Measurements from ENCODE around the gene CDY2B. TPM values are rescaled to one million over a fixed set of nuclear protein-coding genes. Genes with fewer than 3 reads are reported as not detected.
"Not testable (repeated sequence)": the region's sequence is repeated elsewhere in the genome, so short reads cannot be mapped to it uniquely, and the experiment has no call there.

Gene CDY2B, protein sequence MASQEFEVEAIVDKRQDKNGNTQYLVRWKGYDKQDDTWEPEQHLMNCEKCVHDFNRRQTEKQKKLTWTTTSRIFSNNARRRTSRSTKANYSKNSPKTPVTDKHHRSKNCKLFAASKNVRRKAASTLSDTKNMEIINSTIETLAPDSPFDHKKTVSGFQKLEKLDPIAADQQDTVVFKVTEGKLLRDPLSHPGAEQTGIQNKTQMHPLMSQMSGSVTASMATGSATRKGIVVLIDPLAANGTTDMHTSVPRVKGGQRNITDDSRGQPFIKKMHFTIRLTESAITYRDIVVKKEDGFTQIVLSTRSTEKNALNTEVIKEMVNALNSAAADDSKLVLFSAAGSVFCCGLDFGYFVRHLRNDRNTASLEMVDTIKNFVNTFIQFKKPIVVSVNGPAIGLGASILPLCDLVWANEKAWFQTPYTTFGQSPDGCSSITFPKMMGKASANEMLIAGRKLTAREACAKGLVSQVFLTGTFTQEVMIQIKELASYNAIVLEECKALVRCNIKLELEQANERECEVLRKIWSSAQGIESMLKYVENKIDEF
- not detected in 2 replicates for total RNA-seq (2022)
- not detected for Bru-seq, nascent RNA
- BruChase-seq, experiment 1, labeled RNA remaining after a 6-hour chase = not detected
- BruChase-seq, experiment 2, labeled RNA remaining after a 2-hour chase = not detected
- long read RNA-seq = 0 reads

DNA sequence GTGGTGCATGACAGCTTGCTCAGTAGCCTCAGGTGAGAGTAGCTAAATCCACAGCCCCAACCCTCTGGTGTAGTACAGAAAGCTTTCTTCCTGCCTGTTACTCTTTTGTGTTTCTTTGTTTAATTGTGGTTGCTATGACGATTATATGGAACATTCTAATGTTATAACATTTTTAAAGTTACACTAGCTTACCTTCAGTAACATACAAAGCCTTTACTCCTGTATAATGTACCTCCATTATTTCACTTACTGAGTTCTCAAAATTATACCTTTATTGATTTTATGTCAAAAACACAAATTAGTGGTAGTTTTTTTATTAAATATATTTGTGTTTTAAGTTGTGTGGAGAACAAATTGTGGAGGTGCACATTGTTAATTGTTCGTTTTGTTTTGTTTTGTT, at the start of gene CDY2B:
Gene CDY2B (minus strand): TSS at position 101 of the 400 bp plus-strand sequence. CDS start 328 bp downstream, outside the sequence.
- H3K9me3 Mint-ChIP-seq (ENCODE audit: unreplicated experiment); H3K36me3 Mint-ChIP-seq (ENCODE audit: insufficient read depth, unreplicated experiment); H3K27ac Mint-ChIP-seq (ENCODE audit: low read depth, unreplicated experiment); DNase-seq (ENCODE audit: unreplicated experiment); H3K4me3 Mint-ChIP-seq (ENCODE audit: unreplicated experiment); intact Hi-C loops (cut with micrococcal nuclease); POLR2A ChIA-PET; H3K27me3 Mint-ChIP-seq (ENCODE audit: insufficient read depth, unreplicated experiment); CTCF ChIA-PET; BruUV-seq (replicated peaks); H3K4me1 Mint-ChIP-seq (ENCODE audit: insufficient read depth, unreplicated experiment): not testable (repeated sequence)

DNA sequence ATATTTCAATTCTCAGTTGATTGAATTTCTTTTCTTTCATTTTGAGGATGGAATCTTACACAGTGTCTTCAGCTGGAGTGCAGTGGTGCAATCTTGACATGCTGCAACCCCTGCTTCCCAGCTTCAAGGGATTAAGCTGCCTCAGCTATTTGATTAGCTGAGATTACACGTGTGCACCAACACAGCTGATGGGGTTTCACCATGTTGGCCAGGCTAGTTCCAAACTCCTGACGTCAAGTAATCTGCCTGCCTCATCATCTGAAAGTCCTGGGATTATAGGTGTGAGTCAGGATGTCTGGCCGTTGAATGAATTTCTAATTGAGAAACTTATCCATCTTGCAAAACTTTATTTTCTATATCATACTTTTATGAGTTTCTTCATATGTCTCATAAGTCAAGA, 28.0 kb upstream of the CDY2B start:
- DNase-seq (ENCODE audit: unreplicated experiment); H3K9me3 Mint-ChIP-seq (ENCODE audit: unreplicated experiment); H3K27me3 Mint-ChIP-seq (ENCODE audit: insufficient read depth, unreplicated experiment); H3K27ac Mint-ChIP-seq (ENCODE audit: low read depth, unreplicated experiment); POLR2A ChIA-PET; CTCF ChIA-PET; intact Hi-C loops (cut with micrococcal nuclease); H3K4me3 Mint-ChIP-seq (ENCODE audit: unreplicated experiment); H3K36me3 Mint-ChIP-seq (ENCODE audit: insufficient read depth, unreplicated experiment); H3K4me1 Mint-ChIP-seq (ENCODE audit: insufficient read depth, unreplicated experiment); BruUV-seq (replicated peaks): not testable (repeated sequence)

DNA sequence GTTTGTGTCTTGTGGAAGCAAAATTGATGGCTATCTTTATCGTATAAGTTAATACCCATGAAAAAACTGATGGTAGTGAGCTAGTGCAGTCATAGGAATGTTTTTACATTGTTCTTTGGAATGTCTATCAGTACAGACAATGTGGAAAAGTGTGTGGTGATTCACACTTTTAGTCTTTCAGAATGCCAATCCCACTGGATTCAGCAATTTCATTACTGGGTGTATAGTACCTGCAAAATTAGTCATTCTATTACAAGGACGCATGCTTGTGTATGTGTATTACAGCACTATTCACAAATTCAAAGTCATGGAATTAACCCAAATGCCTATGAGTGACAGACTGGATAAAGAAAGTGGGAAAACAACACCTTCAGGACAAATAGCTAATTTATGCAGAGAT, 27.3 kb upstream of the CDY2B start:
- H3K27me3 Mint-ChIP-seq (ENCODE audit: insufficient read depth, unreplicated experiment); H3K4me3 Mint-ChIP-seq (ENCODE audit: unreplicated experiment); H3K4me1 Mint-ChIP-seq (ENCODE audit: insufficient read depth, unreplicated experiment); POLR2A ChIA-PET; H3K27ac Mint-ChIP-seq (ENCODE audit: low read depth, unreplicated experiment); H3K9me3 Mint-ChIP-seq (ENCODE audit: unreplicated experiment); BruUV-seq (replicated peaks); H3K36me3 Mint-ChIP-seq (ENCODE audit: insufficient read depth, unreplicated experiment); intact Hi-C loops (cut with micrococcal nuclease); DNase-seq (ENCODE audit: unreplicated experiment); CTCF ChIA-PET: not testable (repeated sequence)

DNA sequence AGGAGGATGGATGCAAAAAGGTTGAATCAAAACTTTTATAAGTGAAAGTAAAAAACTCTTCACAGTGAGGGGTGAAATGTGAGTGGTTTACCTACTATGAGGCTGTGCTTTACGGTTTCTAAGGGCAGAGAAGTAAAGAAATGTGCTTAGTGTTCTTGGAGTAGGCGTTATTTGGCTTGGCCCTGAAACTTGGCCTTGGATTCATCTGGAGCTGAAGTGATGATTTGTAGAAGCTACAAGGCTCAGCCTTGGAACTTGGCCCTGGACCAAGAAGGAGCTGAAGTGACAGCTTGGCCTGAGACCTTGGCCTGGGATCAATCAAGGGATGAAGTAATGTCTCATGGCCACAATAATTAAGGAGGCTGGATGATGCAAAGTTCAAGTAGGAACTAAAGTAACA, 1.7 kb upstream of the CDY2B start:
- H3K4me1 Mint-ChIP-seq (ENCODE audit: insufficient read depth, unreplicated experiment); H3K4me3 Mint-ChIP-seq (ENCODE audit: unreplicated experiment); POLR2A ChIA-PET; CTCF ChIA-PET; H3K9me3 Mint-ChIP-seq (ENCODE audit: unreplicated experiment); BruUV-seq (replicated peaks); H3K36me3 Mint-ChIP-seq (ENCODE audit: insufficient read depth, unreplicated experiment); intact Hi-C loops (cut with micrococcal nuclease); H3K27ac Mint-ChIP-seq (ENCODE audit: low read depth, unreplicated experiment); H3K27me3 Mint-ChIP-seq (ENCODE audit: insufficient read depth, unreplicated experiment); DNase-seq (ENCODE audit: unreplicated experiment): not testable (repeated sequence)

DNA sequence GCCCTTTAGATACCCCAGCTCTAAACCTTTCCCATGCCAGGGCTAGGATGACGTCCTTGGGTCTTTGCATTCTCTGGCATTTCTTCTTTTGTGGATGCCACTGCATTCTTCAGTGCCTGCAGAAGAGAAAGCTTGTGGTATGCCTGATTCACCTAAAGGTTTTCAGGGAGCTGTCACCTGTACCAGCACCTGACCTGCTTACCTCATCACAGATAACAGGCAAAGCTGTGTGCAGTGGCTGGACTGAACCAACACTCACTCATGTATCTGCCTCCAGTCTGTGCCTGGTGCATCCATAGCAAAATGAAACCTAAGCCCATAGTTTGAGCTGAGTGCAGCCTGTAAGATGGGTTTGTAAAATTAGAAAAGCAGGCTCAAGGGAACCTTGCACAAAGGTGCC, 3.3 kb downstream of the CDY2B start:
- H3K9me3 Mint-ChIP-seq (ENCODE audit: unreplicated experiment); CTCF ChIA-PET; intact Hi-C loops (cut with micrococcal nuclease); H3K27ac Mint-ChIP-seq (ENCODE audit: low read depth, unreplicated experiment); POLR2A ChIA-PET; H3K4me3 Mint-ChIP-seq (ENCODE audit: unreplicated experiment); H3K36me3 Mint-ChIP-seq (ENCODE audit: insufficient read depth, unreplicated experiment); BruUV-seq (replicated peaks); H3K27me3 Mint-ChIP-seq (ENCODE audit: insufficient read depth, unreplicated experiment); DNase-seq (ENCODE audit: unreplicated experiment); H3K4me1 Mint-ChIP-seq (ENCODE audit: insufficient read depth, unreplicated experiment): not testable (repeated sequence)

DNA sequence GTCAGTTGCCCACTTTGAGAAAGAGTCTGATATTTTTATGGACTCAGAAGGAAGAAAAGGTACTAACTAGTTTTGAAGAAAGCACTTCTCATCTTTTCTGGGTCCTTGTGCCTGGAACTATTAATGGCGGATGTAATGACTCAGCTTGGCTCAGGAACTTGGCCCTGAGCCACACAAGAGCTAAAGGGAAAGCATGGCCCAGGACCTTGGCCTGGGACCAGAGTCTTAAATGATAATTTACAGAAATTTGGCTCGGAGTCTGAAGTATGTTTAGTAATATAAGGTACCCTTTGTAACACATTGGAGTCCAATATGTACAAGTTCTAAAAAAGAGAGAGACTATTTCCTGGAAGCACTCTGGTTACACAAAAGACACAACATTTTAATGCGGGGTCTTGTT, 4.6 kb downstream of the CDY2B start:
- intact Hi-C loops (cut with micrococcal nuclease); H3K9me3 Mint-ChIP-seq (ENCODE audit: unreplicated experiment); DNase-seq (ENCODE audit: unreplicated experiment); POLR2A ChIA-PET; BruUV-seq (replicated peaks); H3K4me3 Mint-ChIP-seq (ENCODE audit: unreplicated experiment); CTCF ChIA-PET; H3K4me1 Mint-ChIP-seq (ENCODE audit: insufficient read depth, unreplicated experiment); H3K27me3 Mint-ChIP-seq (ENCODE audit: insufficient read depth, unreplicated experiment); H3K27ac Mint-ChIP-seq (ENCODE audit: low read depth, unreplicated experiment); H3K36me3 Mint-ChIP-seq (ENCODE audit: insufficient read depth, unreplicated experiment): not testable (repeated sequence)

DNA sequence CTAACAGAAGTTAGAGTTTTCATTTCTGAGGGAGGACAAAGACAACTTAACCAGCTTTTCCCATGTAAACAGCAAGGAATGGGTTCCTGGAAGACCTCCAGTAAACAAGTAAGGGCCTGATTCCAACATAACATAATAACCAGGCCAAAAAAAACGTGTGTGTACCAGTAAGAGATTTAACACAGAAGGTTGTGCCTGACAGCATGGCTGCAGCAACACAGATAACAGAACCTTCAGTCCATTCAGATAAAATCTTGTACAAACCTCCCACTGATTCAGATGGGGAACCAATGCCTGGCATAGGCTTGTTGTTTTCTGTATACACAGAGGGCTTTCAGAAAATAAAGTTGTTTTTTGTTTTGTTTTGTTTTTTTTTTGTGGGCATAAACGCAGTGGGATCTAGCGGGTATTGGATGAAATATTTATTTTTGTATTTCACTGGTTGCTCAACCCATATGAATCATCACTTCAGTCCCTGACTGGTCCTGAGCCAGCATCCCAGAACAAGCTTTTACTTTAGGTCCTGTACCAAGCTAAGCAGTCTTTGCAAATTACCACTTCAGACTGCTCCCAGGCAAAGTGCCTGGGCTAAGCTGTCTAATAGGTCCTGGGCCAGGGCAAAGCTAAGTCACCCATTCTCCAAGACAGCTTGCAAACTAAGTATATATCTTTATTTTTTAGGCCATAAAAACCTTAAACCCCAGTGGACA, 8.7 kb downstream of the CDY2B start:
- H3K27me3 Mint-ChIP-seq (ENCODE audit: insufficient read depth, unreplicated experiment); H3K4me3 Mint-ChIP-seq (ENCODE audit: unreplicated experiment); H3K4me1 Mint-ChIP-seq (ENCODE audit: insufficient read depth, unreplicated experiment); H3K27ac Mint-ChIP-seq (ENCODE audit: low read depth, unreplicated experiment); POLR2A ChIA-PET; CTCF ChIA-PET; intact Hi-C loops (cut with micrococcal nuclease); DNase-seq (ENCODE audit: unreplicated experiment); H3K9me3 Mint-ChIP-seq (ENCODE audit: unreplicated experiment); H3K36me3 Mint-ChIP-seq (ENCODE audit: insufficient read depth, unreplicated experiment); BruUV-seq (replicated peaks): not testable (repeated sequence)

DNA sequence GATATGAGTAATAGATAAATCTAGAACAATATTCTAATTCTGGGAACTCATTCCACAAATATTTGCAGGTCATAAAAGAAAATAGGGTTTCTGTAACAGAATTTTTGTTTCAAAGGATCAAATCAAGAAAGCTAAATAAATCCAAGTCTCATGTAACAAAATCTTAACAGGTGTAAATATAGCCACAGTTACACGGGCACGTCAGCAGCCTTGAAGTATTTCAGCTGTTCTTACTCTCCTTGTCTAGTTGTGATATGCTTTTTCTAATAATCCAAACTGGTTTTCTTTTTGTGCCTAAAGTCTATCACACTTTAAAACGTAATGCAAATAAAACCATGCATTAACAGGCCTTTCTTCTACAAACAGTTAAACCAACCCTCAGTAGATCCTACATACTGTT, 9.3 kb downstream of the CDY2B start:
- CTCF ChIA-PET; BruUV-seq (replicated peaks); H3K4me1 Mint-ChIP-seq (ENCODE audit: insufficient read depth, unreplicated experiment); POLR2A ChIA-PET; H3K27me3 Mint-ChIP-seq (ENCODE audit: insufficient read depth, unreplicated experiment); H3K9me3 Mint-ChIP-seq (ENCODE audit: unreplicated experiment); intact Hi-C loops (cut with micrococcal nuclease); DNase-seq (ENCODE audit: unreplicated experiment); H3K4me3 Mint-ChIP-seq (ENCODE audit: unreplicated experiment); H3K27ac Mint-ChIP-seq (ENCODE audit: low read depth, unreplicated experiment); H3K36me3 Mint-ChIP-seq (ENCODE audit: insufficient read depth, unreplicated experiment): not testable (repeated sequence)

DNA sequence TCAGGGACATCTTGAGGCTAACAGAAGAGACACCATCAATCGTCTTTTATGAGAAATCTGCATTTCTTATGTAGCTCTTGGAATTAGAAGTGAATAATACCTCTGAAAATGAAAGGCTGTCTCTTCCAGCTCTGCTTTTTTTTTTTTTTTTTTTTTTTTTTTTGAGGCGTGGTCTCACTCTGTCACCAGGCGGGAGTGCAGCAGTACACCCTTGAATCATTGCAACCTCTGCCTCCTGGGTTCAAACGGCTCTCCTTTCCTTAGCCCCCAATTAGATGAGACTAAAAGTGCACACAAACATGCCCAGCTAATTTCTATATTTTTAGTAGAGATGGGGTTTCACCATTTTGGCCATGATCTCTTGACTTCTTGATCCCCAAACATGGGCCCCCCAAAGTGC, 12.2 kb downstream of the CDY2B start:
- H3K4me1 Mint-ChIP-seq (ENCODE audit: insufficient read depth, unreplicated experiment); H3K27ac Mint-ChIP-seq (ENCODE audit: low read depth, unreplicated experiment); DNase-seq (ENCODE audit: unreplicated experiment); BruUV-seq (replicated peaks); H3K9me3 Mint-ChIP-seq (ENCODE audit: unreplicated experiment); intact Hi-C loops (cut with micrococcal nuclease); POLR2A ChIA-PET; CTCF ChIA-PET; H3K36me3 Mint-ChIP-seq (ENCODE audit: insufficient read depth, unreplicated experiment); H3K4me3 Mint-ChIP-seq (ENCODE audit: unreplicated experiment); H3K27me3 Mint-ChIP-seq (ENCODE audit: insufficient read depth, unreplicated experiment): not testable (repeated sequence)

Data from MCF 10A (cell line).